Cerebellar nuclear complex (tissue), 1 donor: ENCODE results near the gene HK2.
"Not testable (repeated sequence)": the region's sequence is repeated elsewhere in the genome, so short reads cannot be mapped to it uniquely, and the experiment has no call there.

Experiments used
- DNase-seq, 2 experiments: peaks; one replicate each; lab custom pipeline; 2025; lab: John Stamatoyannopoulos, UW

Gene HK2

GRCh38 chr2:74834792-74835755 is 1.1 kb downstream of the HK2 start:
- DNase-seq, result no peak

- no peak for DNase-seq
These were observed 2.1 kb downstream of the HK2 start for GRCh38 chr2:74835831-74836674.

DNA sequence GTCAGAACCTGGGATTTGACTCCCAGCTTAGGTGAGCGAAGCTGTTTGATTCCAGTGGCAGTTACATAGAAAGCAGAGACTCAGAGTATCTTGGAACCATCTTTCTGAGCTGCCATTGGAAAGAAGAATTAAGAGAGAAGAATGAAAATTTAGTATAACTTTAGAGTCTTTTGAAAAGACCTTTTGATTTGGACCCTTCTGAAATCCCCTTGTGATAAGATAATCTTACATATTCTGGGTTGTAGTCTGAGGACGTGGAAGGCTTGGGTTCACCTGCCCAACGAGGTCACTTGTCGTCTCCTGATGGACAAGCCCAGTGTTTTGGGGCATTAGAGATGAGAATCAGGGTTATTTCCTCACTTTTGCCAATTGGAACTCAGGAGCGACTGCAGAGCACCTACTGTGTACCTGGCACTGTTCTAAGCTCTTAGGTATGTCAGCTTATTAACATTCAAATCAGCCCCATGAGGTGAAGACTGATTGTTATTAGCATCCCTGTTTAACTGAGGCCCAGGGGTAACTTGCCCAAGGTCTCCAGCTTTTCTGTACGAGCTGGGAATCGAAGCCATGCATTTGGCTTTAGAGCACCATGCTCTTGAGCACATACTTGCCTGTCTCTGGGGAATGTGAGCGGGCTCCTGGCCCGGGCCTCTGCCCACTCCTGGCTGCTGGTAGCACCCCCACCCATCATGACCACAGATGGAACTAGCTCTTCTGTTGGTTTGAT is 2.9 kb downstream of the HK2 start:
- no peak for DNase-seq

GRCh38 chr2:74841641-74842040 is 7.7 kb downstream of the HK2 start:
- no peak for DNase-seq

- DNase-seq, result no peak
These were observed 9.5 kb downstream of the HK2 start for GRCh38 chr2:74843433-74843832.

- DNase-seq, result no peak
These were observed 10.0 kb downstream of the HK2 start for GRCh38 chr2:74843899-74844298.

- no peak for DNase-seq
These were observed 10.8 kb downstream of the HK2 start for GRCh38 chr2:74844752-74845151.

DNA sequence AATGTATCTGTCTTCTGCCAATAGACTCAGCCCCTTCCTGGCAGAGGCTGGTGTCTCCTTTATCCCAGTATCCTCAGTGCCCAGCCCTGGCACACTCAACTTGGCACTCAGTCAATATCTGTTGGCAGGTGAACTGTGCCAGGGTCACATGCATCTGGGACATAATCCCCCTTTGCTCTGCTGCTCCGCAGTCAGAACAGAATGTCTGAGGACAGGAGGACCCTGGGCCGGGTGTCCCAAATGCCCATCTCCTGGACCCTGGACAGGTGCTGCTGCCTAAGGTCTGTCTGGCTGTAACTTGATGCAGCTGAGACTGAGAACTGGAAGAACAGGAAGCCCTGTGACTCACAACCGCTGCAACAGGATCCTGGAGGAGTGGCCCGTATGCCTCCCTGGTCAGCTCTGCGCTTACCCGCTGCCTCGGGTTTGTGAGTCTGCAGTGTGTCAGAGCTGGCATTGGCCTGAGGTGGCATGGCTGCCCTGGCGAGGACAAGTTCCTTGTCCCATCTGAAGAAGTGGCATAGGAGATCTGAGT is 11.4 kb downstream of the HK2 start:
- DNase-seq, result no peak

DNA sequence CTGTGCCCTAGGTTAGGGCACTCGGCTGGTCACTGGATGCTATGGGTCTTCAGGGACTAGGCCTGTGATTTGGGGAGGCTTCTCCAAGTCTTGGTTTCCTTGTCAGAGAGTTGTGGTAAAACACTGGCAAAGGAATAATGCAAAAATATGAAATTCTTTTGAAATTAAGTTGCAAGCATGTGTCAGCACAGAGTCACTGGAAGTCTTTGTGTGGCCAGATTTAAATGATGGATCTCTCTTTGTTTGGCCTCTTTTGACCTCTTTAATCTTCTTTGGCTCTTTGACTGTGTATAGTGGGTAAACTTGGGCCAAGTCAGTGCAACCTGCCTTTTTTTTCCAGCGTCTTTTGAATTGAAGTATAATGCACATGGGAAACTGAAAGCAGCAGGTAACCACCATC is 12.1 kb downstream of the HK2 start:
- no peak for DNase-seq

- DNase-seq, result no peak
These were observed 12.6 kb downstream of the HK2 start for GRCh38 chr2:74846481-74846880.

DNA sequence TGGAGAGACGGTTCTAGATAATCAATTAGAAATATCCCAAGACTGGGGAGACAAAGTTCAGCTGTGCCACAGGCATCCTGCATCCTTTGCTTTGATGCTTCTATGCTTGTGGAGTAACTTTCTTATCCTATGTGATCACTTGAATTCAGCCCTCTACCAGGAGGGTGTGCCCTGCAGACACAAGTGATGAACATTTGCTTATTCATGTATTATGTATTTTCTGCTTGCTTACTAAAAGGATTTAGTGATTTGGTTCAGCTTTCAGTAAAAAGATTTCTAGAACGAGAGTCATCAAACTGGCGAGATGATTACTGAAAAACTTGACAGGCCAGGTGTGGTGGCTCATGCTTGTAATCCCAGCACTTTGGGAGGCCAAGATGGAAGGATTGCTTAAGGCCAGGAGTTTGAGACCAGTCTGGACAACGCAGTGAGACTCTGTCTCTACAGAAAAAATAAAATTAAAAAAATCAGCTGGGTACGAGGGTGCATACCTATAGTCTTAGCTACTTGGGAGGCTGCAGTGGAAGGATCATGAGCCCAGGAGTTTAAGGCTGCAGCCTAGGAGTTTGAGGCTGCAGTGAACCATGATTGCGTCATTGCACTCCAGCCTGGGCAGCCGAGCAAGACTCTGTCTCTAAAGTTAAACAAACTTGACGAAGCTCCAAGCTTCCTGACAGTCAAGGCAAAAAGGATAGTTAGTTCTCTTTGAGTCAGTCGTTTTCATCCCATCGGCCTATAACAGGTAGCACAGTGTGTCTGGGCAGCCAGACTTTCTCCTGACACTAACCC is 13.3 kb downstream of the HK2 start:
- DNase-seq, result no peak

DNA sequence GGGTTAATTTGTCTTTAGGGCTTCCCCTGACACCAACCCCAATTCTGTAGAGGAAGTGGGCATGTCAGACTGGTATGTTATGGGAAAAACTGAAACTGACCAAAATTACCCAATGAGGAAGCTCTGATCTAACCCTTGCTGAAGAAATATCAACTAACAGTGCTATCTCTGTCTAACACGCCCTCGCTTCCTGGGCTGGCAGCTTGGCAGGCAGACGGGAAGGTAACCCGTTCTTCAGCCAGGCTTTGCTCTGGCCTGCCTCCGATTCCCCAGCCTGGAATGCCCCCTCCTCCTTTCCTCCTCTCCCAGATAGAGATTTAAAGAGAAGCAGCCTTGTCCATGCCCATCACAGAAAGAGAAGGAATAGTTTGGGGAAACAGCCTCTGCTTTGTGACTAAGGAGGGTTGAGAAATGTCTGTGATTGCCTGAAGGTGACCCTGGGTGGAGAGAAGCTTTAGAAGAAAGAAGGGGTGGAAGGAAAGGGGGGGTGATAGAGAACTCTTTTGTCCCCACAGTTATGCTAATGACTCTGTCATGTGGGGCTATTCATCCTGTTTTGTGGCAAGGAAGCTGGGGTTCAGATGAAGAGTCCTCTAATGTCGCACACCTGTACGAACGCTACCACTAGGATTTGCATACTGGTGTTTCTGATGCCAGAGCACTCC is 15.4 kb downstream of the HK2 start:
- DNase-seq, result no peak

DNA sequence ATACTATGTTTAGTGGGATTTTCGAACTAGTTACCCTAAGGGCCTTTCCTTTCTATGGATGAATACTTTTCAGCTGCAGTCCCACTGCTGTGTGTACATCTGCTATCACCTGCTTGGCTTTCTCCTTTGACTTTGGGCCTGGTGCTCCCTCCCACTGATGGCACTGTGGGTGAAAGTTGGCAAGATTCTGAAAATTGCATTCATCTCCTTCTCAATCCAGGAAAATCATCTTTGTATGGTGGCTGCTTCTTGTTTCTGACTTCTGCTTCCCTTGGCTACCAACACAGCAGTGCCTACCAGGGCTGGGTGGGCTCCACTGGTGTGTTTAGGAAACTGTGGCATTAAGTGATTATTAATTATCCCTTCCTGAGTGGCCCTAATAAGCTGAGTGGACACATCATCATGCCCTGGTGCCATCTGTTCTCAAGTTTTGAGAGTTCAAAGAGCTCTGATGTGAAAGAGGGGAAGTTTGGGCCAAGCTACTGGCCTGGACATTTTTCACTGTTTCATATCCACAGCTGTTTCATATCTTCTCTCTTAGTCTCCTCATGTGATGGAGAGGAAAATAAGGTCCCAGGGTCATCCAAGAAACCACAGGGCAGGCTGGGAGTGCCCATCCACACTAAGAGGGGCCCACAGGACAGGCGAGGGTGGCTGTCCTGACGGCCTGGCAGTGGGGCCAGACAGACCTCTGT is 16.7 kb downstream of the HK2 start:
- DNase-seq, result no peak

- DNase-seq, result no peak
These were observed 17.3 kb downstream of the HK2 start for GRCh38 chr2:74851191-74851566.

GRCh38 chr2:74853360-74853759 is 19.4 kb downstream of the HK2 start:
- DNase-seq, result not testable (repeated sequence)

- no peak for DNase-seq
These were observed 20.5 kb downstream of the HK2 start for GRCh38 chr2:74854401-74854800.

GRCh38 chr2:74855114-74855707 is 21.3 kb downstream of the HK2 start:
- not testable (repeated sequence) for DNase-seq

- no peak for DNase-seq
These were observed 22.2 kb downstream of the HK2 start for GRCh38 chr2:74856004-74856578.

DNA sequence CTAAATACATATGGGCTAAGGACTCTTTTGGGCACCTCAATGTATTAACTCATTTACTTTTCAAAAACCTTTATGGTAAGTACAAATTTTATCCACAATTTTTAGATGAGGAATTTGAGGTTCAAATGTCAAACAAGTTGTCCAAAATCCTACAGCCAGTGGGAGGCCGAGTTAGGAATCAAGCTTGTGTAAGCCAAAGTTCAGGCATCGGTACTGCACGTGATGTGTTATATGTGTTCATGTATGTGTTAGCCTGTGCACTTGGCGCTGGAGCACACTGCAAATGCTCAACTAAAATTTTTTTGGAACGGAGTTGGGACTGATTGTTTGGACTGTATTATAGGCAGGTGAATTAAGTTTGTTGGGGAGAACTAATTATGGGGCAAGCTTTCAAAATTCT is 22.7 kb downstream of the HK2 start:
- no peak for DNase-seq
